Pulmonary artery endothelial cell (primary cell): ENCODE results near the gene GLB1L3. TPM values are rescaled to one million over a fixed set of nuclear protein-coding genes. Genes with fewer than 3 reads are reported as not detected.
"Not testable (repeated sequence)": the region's sequence is repeated elsewhere in the genome, so short reads cannot be mapped to it uniquely, and the experiment has no call there.

Source experiments
- DNase-seq: peaks from one replicate; pipeline ENCODE4 v3.0.0-alpha.2; 2011; ENCODE audit warnings: low read depth, low spot score
- total RNA-seq: library from RNA; depleted of rRNA; stranded (reverse); fragments of >200 nt; gene quantifications from 2 replicates; pipeline ENCODE4 v1.2.3, GENCODE V29; 2014

Gene GLB1L3
- total RNA-seq, 1 donor from 2014 or later = not detected

GRCh38 chr11:134276396-134277182 lies 410 bp downstream of the GLB1L3 start:
- DNase-seq = no peak

GRCh38 chr11:134277183-134278001 lies 1.2 kb downstream of the GLB1L3 start:
- no peak for DNase-seq

GRCh38 chr11:134278356-134278755 lies 2.2 kb downstream of the GLB1L3 start:
- no peak for DNase-seq

- not testable (repeated sequence) for DNase-seq
These were observed 5.5 kb downstream of the GLB1L3 start for GRCh38 chr11:134281635-134282034.

GRCh38 chr11:134282121-134283045 lies 6.2 kb downstream of the GLB1L3 start:
- DNase-seq = no peak

- DNase-seq = no peak
These were observed 7.5 kb downstream of the GLB1L3 start for GRCh38 chr11:134283461-134284230.

- not testable (repeated sequence) for DNase-seq
These were observed 8.2 kb downstream of the GLB1L3 start for GRCh38 chr11:134284349-134284748.

- DNase-seq = no peak
These were observed 11.4 kb downstream of the GLB1L3 start for GRCh38 chr11:134287561-134287960.

GRCh38 chr11:134288486-134288885 lies 12.3 kb downstream of the GLB1L3 start:
- no peak for DNase-seq

GRCh38 chr11:134289167-134289566 lies 13.0 kb downstream of the GLB1L3 start:
- no peak for DNase-seq

GRCh38 chr11:134289789-134290188 lies 13.6 kb downstream of the GLB1L3 start:
- DNase-seq = no peak

GRCh38 chr11:134290646-134291045 lies 14.5 kb downstream of the GLB1L3 start:
- DNase-seq = no peak

GRCh38 chr11:134291196-134291595 lies 15.0 kb downstream of the GLB1L3 start:
- DNase-seq = no peak

- DNase-seq = no peak
These were observed 16.5 kb downstream of the GLB1L3 start for GRCh38 chr11:134292661-134293060.

GRCh38 chr11:134293119-134294113 lies 17.2 kb downstream of the GLB1L3 start:
- DNase-seq = no peak

GRCh38 chr11:134294664-134295063 lies 18.5 kb downstream of the GLB1L3 start:
- DNase-seq = no peak

GRCh38 chr11:134312223-134312622 lies 36.0 kb downstream of the GLB1L3 start:
- no peak for DNase-seq

- no peak for DNase-seq
These were observed 36.6 kb downstream of the GLB1L3 start for GRCh38 chr11:134312807-134313206.

GRCh38 chr11:134313379-134313778 lies 37.2 kb downstream of the GLB1L3 start:
- DNase-seq = no peak
